ENCODE measurements around the gene IFT172.
A peak's percentile ranks its signal among the peaks of the same experiment; 100 is the strongest.
"Not testable (repeated sequence)": the region's sequence is repeated elsewhere in the genome, so short reads cannot be mapped to it uniquely, and the experiment has no call there.

Gene IFT172

DNA sequence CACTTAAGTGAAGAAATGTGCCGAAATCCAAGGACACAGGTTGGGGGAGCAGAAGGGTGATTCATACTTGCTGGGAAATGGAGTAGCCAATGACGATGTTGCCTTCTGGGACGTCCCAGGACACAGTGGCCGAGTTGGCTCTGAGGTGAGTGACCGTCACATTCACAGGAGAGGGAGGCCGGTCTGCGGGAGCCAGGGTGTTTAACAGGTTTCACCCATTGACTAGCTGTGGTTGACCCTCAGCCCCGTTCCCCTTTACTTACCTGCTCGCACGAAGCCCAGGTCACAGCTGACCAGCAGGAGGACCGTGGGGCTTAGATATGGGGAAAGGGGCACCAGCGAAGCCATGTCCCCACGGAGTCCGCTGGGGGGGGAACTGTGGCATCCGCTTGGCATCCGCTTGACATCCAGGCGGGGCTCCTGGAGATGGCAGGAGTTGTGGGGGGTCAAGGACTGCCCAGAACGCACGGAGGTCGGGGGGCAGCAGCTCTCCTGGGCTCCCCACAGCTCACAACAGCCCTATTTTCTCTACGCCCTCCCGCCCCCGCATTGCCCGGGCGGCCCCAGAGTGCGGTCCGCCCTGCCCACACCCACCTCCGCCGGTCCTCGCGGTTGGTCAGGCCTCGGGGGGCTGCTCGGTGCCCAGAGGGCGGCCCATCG, 4.9 kb upstream of the IFT172 start:
- DNase-seq: no peak

DNA sequence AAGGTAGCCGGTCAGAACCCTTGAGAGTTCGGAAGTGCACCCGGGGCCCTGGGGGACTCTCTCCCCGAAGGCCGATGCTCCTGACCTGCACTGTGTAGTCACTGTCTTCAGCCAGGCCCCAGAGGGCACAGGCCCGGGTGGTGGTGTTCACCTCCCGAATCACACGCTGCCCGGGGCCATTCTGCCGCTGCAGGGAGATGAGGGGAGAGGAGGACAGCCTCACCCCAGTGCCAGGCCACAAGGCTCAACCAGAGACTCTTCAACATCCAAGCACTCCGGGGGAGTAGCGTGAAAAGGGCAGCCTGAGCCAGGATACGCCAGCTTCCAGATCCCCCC, 4.4 kb upstream of the IFT172 start:
- DNase-seq: no peak

DNA sequence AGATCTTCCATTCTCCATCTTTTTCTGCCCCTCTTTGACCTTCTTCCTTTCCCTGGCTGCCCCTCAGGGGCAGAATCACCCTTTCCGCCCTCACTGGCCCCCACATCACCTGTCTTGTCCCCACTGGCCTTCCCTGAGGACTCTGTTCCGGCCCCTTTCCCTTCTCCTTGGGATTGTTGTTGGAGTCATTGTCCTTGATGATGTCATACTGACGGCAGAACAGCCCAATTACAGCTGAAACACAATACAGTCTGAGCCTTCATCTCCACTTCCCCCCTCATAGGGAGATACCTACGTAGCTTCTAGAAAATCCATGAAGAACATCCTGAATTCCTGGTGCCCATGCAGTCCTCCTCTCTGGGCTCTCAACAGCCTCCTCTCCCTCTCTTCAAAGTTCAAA, 3.0 kb upstream of the IFT172 start:
- no peak for DNase-seq

DNA sequence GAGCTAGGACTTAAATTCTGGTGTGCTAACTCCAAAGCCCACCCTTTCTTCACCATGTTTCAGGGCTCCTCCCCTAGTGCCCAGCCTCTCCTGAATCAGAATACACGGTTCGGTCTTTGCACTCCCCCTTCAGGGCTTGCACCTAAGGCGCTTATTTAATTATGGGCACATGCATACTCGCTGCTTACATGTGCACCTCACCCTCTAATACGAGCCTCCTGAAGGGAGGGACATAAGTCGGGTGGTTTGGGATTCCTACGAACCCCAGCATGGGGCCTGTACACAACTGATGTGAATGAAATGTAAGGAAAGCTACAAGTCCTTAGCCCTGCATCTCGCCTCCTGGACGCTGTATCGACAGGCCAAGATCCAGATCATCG, 435 bp downstream of the IFT172 start:
- DNase-seq: no peak

DNA sequence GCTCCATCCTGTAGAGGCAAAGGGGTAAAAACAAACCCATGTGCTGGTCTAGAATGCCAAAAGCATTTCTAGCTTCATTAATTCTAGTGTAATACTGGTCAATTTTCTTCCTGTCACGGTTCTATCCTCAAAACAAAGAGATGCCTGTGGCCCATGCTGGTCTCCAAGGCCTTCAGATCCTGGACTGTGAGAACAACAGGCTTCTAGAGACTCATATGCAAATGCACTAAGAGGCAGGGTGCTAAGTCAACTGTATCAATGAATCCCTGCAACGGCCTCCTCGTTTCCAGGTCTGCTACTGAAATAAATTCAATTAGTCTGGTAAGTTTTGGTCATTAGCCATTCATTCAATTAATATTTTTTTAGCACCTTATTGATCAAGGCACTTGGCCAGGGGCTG, 4.0 kb downstream of the IFT172 start:
- DNase-seq: no peak

DNA sequence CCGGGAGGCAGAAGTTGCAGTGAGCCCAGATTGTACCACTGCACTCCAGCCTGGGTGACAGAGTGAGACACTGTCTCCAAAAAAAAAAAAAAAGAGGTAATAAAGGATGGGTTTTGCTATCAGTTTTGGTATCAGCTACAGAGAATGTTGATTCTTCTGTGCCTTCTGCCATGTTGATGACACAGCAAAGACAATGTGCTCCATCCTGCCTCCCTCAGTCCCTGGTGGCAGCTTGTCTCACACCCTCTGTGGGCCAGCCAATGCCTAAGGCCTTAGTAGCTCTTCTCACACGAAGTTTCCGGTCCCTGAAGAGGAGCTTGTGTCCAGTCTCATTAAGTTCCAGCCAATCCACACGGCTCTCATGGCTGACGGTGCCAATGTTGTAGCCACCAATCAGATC, 17.6 kb downstream of the IFT172 start:
- DNase-seq: no peak

DNA sequence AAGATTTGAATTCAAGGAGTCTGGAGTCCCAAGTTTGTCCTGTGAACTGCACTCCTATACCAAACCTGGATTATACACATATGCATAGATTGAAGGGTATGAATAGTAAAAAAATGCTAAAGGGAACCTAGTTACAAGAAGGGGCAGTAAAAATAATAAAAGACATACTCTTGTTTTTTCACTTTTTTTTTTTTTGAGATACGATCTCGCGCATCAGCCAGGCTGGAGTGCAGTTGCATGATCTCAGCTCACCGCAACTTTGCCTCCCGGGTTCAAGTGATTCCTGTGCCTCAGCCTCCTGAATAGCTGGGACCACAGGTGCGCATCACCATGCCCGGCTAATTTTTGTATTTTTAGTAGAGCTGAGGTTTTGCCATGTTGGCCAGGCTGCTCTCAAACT, 25.1 kb downstream of the IFT172 start:
- DNase-seq: no peak

DNA sequence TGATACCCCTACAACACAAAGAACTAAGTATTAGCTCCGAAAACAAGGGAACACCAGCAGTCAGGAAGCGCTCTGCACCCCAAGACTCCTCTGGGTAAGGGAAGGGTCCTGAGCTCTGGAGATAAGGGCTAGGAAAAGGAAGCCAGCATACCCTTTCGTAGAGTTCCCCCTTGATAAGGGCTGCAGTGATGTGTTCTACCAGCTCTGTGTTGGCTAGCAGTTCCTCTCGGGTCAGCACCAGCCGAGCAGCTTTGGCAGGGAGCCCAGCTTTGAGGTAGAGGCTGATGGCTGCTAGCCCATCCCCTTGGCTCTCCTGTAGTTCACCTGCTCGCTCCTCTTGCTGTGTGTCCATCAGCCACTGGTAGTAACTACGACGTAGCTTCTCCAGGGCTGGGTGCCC, 28.4 kb downstream of the IFT172 start:
- DNase-seq: no peak

DNA sequence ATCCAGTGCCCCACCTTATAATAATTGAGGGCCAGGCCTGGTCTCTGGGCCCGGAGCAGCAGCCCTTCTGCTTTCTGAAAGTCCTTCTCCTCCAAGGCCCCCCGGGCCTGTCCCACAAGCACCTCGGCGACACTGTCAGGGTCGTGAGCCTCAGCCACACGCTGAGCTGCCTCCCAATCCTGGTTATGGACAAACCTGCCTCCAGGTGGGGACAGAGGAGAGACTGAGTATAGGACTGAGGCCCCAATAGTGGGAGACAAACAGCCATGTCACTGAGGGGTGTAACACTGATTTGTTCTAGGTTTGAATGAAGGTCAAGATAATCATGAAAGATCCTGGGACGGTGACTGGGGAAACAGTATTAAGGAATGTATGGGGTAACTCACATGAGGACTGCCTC, 35.6 kb downstream of the IFT172 start:
- DNase-seq: no peak

DNA sequence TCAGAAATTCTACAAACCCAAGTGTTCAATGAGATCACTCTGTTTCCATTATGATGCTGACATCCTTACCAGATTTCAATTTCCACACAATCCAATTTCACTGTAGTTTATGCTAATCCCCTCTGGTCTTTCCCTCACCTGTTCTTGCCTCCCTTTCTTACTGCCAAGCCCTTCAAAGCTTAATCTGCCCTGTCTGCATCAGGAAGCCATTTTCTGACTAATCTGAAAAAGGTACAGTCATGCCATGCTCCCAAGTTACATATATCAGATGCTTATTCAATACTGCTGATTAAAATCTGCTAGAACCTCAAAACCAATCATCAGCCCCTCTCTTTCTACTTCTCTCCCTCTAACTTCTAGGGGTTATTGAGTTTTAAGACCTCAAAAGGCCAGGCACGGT, 38.4 kb downstream of the IFT172 start:
- no peak for DNase-seq

DNA sequence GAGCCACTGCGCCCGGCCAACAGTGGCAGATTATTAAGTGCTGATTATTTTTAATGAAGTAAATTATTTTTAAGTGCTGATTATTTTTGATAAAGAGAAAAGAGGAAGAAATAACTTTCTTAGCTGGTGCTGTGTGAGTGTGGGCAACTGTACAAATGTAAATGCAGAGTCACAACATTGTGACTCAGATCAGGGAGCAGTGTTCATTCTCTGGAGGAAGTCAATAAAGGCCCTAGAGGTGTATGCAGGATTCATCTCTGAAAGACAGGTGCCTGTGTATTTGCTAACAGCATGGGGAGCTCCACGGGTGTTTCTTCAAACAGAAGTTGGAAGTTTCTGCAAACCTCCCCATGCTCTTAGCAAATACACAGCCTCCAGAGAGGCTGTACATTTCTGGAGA, 41.2 kb downstream of the IFT172 start:
- no peak for DNase-seq

DNA sequence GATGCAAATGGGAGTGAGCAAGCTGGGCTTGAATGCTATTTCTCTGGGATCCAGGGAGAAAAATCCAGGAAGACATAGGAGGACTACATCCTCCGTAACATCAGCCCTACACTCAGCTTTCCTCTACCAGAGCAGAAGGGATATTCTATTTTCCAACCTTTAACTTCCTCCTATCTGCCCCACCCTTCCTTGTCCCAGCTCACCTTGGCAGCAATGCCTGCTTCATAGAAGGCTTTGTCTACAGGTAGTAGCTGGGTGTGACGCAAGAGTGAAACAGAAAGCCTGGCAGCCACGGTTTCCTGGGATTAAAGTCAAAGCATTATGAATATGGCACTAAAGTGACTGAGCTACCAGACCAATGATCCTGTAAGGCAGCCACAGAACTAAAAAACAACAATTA, 43.5 kb downstream of the IFT172 start:
- no peak for DNase-seq

DNA sequence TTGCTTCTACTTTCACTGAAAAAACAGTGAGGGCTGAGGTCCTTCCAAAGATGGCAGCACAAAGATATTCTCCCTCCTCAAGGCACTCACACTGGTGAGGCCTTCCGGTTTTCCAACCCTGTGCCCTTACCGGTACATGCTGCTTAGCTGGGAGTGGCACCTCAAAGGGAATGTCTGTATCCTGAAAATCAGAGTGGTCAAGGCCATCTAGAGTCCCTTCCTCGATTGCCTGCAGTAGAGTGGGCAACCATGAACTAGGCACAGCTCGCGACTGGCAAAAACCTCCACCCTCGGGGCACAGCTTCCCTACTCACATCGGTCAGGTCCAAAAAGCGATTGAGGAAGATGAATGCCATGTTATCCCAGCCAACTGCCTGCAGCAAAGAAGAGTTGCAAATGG, 43.9 kb downstream of the IFT172 start:
- DNase-seq: no peak

DNA sequence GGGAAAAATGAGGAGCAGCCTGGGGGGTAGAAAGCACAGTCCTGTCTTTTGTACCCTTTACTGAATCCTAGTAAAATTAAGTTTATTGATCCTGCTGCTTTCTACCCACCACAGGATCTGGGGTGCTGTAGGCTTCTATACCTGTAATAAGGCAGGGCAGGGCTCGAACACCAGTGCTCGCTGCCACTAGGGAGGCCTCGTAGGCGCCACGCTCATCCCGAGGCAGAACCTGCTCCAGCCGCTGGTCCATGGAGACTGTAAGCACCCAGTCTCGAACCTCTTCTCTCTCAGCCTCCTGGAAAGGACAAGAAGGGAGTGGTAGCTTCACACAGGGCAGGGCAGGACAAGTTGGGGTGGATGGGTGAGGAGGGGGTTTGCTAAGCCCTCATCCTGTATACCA, 44.4 kb downstream of the IFT172 start:
- DNase-seq: no peak

DNA sequence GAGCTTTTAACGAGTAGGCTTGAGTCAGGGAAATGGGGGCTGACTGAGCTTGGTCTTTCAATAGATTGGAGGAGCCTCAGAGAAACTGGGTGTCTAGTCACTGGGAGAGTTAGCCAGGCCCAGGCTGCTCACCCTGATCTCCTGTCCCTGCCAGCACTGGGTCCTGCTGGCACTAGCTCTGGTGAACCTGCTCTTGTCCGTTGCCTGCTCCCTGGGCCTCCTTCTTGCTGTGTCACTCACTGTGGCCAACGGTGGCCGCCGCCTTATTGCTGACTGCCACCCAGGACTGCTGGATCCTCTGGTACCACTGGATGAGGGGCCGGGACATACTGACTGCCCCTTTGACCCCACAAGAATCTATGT, 46.6 kb downstream of the IFT172 start:
- no peak for DNase-seq

DNA sequence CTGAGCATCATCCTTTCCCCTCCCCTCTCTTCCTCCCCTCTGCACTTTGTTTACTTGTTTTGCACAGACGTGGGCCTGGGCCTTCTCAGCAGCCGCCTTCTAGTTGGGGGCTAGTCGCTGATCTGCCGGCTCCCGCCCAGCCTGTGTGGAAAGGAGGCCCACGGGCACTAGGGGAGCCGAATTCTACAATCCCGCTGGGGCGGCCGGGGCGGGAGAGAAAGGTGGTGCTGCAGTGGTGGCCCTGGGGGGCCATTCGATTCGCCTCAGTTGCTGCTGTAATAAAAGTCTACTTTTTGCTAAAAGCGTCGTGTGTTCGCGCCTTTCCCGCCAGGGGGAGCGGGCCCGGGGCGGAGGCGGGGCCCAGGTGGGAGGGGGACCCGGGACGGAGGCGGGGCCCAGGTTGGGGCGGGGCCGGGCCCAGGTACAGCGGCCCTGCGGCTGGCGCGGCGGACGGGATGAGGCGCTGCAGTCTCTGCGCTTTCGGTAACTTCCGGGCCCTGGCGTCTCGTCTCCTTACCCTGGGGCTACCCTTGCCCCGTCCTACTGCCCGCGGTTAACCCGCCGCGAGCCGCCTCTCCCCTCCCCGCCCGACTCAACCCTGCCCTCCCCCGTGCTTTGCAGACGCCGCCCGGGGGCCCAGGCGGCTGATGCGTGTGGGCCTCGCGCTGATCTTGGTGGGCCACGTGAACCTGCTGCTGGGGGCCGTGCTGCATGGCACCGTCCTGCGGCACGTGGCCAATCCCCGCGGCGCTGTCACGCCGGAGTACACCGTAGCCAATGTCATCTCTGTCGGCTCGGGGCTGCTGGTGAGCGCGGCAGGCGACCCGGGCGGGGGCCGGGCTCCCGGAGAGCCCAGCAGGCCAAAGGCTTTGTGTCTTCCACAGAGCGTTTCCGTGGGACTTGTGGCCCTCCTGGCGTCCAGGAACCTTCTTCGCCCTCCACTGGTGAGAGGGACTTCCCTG, 47.3 kb downstream of the IFT172 start, which contains the start of gene KRTCAP3:
Gene KRTCAP3, plus strand, starts transcription at position 424 of the 962 bp plus-strand sequence. Its CDS starts 32 bp downstream, at position 456.
- peak; percentile 59 for DNase-seq

DNA sequence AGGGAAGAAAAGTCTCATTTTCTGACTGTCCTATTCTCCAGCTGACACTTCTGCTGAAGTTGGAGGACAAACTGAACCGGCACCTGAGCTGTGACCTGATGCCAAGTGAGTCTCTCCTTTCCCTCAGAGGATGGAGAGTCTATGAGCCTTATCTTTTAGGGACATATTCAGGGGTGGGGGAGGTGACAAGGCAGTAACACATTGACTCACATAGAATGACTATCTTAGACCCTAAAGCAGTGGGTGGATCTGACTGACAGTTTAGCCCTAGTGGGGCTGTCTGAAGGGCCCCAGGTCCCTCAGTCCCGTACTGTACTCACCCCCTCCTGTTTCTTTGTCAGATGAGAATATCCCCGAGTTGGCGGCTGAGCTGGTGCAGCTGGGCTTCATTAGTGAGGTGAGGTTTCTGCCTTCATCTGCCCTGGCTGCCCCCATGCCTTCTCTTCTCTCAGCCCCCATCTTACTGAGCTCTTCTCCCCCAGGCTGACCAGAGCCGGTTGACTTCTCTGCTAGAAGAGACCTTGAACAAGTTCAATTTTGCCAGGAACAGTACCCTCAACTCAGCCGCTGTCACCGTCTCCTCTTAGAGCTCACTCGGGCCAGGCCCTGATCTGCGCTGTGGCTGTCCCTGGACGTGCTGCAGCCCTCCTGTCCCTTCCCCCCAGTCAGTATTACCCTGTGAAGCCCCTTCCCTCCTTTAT, 48.2 kb downstream of the IFT172 start:
- DNase-seq: no peak

DNA sequence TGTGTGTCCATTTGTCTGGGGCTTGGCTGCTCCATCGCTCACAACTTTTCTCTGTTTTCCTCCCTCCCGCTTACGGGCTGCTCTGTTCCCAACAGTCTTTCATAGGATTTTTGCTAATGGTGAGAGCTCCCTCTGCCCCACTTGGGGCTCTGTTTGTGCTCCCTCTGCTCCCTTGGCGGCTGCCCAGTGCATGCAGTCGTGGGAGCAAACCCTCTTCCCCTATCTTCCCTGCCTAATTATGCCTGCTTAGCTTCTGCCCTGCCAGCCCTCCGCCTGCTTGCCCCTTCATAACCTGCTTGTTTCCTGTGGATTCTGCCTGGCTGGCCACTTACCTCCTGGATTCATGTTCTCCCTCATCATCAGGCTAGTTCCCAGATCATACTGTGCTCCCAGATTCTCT, 53.9 kb downstream of the IFT172 start:
- DNase-seq: no peak

DNA sequence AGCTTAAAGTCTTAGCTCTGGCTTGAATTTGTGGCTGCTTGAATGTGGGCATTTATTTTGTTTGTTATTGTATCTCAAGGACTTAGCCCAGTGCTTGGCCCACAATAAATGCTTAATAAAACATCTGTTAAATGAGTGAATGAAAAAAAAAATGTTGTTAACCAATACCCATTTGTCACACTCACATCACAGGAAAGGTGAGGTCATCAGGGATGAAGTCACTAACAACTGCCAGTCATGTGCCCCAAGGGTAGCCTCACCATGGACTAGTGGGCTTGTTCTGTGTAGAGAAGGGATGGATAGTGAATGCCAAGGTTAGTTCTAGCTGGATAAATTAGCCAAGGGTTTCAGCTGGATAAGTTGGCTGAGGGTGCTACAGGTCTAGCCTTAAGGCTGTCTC, 58.1 kb downstream of the IFT172 start:
- DNase-seq: peak; percentile 22

DNA sequence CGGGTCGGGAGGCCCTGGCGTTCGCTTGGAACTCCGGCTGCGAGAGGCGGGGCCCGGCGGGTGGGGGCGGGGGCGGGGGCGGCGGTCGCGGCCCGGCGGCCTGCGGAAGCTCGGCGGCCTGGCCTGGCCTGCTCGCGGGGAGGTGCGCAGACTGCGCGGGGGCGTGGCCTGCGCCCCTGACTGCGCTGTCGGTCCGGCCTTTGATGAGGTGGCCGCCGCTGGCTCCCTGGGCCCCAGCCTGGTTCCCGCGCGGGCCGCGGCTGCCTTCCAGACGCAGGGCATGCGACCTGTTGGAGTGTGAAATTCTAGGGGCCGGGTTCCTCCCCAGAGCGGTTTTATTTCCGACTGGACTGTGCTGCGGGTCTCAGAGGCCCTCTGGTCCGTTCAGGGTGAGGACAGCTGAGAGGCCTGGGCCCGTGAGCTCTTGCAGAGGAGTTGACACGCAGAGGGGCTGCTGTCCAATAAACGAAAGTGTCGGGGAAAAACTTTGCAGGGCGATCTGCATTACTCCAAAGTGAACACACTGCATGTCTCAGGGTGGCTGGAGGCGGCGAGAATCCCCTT, 60.5 kb downstream of the IFT172 start:
- peak; percentile 65 for DNase-seq

DNA sequence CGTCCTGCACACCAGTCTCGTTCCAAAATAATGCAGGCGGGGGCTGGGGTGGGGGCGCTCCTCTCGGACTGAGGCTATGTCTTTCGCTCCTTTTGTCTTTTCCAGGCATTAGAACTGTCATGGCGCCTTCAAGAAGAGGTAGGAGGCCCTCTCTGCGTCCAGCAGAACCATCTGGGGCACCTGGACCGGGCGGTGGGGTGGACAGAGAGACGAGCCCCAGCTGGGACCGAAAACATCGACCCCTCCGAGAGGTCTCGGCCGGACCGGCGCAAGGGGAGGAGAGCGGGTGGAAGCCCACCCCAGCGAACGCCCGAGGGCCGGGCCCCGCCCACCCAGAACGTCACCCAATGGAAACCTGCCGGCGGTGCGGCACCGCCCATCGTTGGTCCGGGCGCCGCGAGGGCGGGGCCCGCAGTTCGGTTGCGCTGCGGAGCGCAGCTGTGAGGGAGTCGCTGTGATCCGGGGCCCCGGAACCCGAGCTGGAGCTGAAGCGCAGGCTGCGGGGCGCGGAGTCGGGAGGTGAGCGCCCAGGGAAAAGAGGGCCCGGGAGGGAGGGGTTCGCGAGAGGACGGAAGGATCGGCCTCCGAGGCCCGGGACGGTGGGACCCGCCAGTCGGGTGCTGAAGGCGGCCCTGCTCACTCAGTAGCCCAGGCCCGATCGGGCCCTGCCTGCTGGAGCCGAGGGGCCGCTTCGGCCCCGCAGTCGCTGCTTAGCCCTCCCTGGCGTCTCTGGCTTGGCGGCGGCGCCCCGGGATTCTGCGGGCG, 61.1 kb downstream of the IFT172 start, which contains the start of gene NRBP1:
Gene NRBP1, plus strand, starts transcription at position 419 of the 765 bp plus-strand sequence. CDS start 4,643 bp downstream, outside the sequence.
- DNase-seq: peak; percentile 93

DNA sequence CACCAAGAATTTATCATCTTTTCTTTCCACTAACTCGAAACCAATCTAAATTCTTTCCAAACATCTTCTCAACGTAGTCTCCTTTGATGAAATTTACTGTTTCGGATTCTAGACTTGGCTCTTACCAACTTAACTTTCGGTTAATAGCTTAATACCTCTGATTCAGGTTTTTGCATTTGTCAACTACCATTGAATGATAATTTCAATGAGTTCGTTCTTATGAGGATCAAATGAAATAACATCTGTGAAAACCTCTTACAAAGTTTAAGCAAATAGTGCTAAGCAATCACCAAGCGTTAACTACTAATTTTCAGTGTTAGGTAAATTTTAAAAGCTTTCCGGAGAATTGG, 61.7 kb downstream of the IFT172 start:
- no peak for DNase-seq

DNA sequence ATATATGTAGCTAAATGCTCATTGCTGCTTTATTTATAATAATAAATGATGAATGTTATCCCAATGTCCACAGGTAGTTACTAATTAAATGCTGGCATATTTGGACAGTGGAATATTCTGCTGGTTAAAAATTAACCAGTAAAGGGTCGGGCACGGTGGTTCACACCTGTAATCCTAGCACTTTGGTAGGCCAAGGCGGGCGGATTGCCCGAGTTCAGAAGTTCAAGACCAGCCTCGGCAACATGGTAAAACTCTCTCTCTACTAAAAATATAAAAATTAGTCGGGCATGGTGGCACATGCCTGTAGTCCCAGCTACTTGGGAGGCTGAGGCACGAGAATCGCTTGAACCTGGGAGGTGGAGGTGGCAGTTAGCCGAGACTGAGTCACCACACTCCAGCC, 64.5 kb downstream of the IFT172 start:
- DNase-seq: not testable (repeated sequence)

All from activated CD8-positive, alpha-beta memory T cell treated with anti-CD3 and anti-CD28 coated beads, Interleukin-2, amount 50 U/mL, for 4 hours (primary cell).